Measurements from ENCODE around the gene MCRS1.

DNA sequence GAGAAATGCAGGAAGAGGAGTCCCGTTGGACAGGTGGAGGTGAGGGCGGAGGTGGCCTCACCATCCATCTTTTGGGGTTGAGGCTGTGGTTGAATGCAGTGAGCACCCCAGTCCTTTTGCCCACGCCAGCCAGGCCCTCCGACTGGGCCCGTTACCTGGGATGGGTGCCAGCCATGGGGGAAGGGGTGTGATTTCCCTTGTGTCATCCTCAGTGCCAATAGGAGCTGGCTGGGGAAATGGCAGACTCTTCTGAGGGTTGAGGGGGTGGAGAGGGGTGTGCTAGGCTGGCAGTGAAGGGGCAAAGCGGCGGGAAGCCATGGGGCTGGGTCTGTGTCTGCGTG, 19.5 kb downstream of the MCRS1 start:
- no peak for TF ChIP-seq TCF7L2 (IDR thresholded peaks at IDR 0.05; ENCODE audit: low read depth, low read length)
- TF ChIP-seq, protein P1, sequence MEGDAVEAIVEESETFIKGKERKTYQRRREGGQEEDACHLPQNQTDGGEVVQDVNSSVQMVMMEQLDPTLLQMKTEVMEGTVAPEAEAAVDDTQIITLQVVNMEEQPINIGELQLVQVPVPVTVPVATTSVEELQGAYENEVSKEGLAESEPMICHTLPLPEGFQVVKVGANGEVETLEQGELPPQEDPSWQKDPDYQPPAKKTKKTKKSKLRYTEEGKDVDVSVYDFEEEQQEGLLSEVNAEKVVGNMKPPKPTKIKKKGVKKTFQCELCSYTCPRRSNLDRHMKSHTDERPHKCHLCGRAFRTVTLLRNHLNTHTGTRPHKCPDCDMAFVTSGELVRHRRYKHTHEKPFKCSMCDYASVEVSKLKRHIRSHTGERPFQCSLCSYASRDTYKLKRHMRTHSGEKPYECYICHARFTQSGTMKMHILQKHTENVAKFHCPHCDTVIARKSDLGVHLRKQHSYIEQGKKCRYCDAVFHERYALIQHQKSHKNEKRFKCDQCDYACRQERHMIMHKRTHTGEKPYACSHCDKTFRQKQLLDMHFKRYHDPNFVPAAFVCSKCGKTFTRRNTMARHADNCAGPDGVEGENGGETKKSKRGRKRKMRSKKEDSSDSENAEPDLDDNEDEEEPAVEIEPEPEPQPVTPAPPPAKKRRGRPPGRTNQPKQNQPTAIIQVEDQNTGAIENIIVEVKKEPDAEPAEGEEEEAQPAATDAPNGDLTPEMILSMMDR (IDR thresholded peaks at IDR 0.05): no peak
- TF ChIP-seq POLR2AphosphoS5 (IDR thresholded peaks at IDR 0.05; ENCODE audit: low read depth, low read length): no peak
